ENCODE measurements around the gene SCML1.

GRCh38 chrX:17710871-17711301 is 26.4 kb upstream of the SCML1 start:
- TF ChIP-seq CTCF (IDR thresholded peaks at IDR 0.05) (no peak), POLR2A (IDR thresholded peaks at IDR 0.05) (no peak)
